SK-N-SH (cell line): ENCODE measurements around the gene ERMARD. TPM values are rescaled to one million over a fixed set of nuclear protein-coding genes. Genes with fewer than 3 reads are reported as not detected.

Source experiments
- CTCF ChIA-PET: fragments of 300-600, 350-600 bp; formaldehyde crosslinking; extraction: SDS; loops from one replicate; lab custom pipeline; 2021; lab: Yijun Ruan, JAX
- POLR2A ChIA-PET: fragments of 350-600 bp; sonication (Branson Sonifier 250); formaldehyde crosslinking; extraction: SDS; loops from one replicate; lab custom pipeline; 2020; ENCODE audit warnings: antibody characterized with exemption, inconsistent platforms; lab: Yijun Ruan, JAX
- DNase-seq: peaks from one replicate; pipeline ENCODE4 v3.0.0; 2012
- H2AFZ ChIP-seq: fragments of 200-600 bp; sonication (generic); 2 replicates; pipeline ENCODE4 v1.8.1; 2016; ENCODE audit warnings: antibody characterized with exemption, mild to moderate bottlenecking, low read depth
- H3F3A ChIP-seq: fragments of 200-600 bp; sonication (generic); replicated peaks from 2 replicates; pipeline ENCODE3; 2016; ENCODE audit warnings: antibody characterized with exemption, mild to moderate bottlenecking; ENCODE audit not compliant: insufficient read depth
- H3K27ac ChIP-seq, 2 experiments: fragments of 200-500 bp in 1 of 2; fragments of 200-600 bp in 1 of 2; sonication (Bioruptor generic) in 1 of 2; sonication (generic), shearing (Covaris generic) in 1 of 2; 2 replicates each; pipeline versions ENCODE4 v1.5.1 to v1.6.1; 2014 to 2016; ENCODE audit warnings: low read depth in 2 of 2, inconsistent platforms in 1 of 2, low read length in 1 of 2, mild to moderate bottlenecking in 1 of 2, mixed read lengths in 1 of 2
- H3K27me3 ChIP-seq: fragments of 200-600 bp; sonication (generic), shearing (Covaris generic); 2 replicates; pipeline ENCODE4 v1.6.1; 2016; ENCODE audit warnings: mixed run types; ENCODE audit not compliant: insufficient read depth
- H3K36me3 ChIP-seq, 2 experiments: fragments of 200-500 bp in 1 of 2; fragments of 200-600 bp in 1 of 2; sonication (Bioruptor generic) in 1 of 2; sonication (generic) in 1 of 2; replicated peaks in 1 of 2; 2 replicates each; pipeline versions ENCODE3 to v1.5.1; 2014 to 2016; ENCODE audit warnings: low read length in 1 of 2, mild to moderate bottlenecking in 1 of 2; ENCODE audit not compliant: insufficient read depth in 2 of 2, control insufficient read depth in 1 of 2
- H3K4me1 ChIP-seq, 2 experiments: fragments of 200-500 bp in 1 of 2; fragments of 200-600 bp in 1 of 2; sonication (Bioruptor generic) in 1 of 2; sonication (generic), shearing (Covaris generic) in 1 of 2; 2 replicates each; pipeline versions ENCODE4 v1.5.1 to v1.6.1; 2014 to 2016; ENCODE audit warnings: low read depth in 1 of 2, low read length in 1 of 2, mixed run types in 1 of 2; ENCODE audit not compliant: insufficient read depth in 2 of 2, control insufficient read depth in 1 of 2
- H3K4me2 ChIP-seq: fragments of 200-600 bp; sonication (generic), shearing (Covaris generic); 2 replicates; pipeline ENCODE4 v1.6.1; 2017; ENCODE audit warnings: mixed run types
- H3K4me3 ChIP-seq, 2 experiments: fragments of 200-500 bp in 1 of 2; fragments of 200-600 bp in 1 of 2; sonication (Bioruptor generic) in 1 of 2; sonication (generic), shearing (Covaris generic) in 1 of 2; 2 replicates each; pipeline versions ENCODE4 v1.5.1 to v1.8.1; 2014 to 2016; ENCODE audit warnings: low read depth in 2 of 2, inconsistent platforms in 1 of 2, low read length in 1 of 2, mild to moderate bottlenecking in 1 of 2, mixed read lengths in 1 of 2, moderate library complexity in 1 of 2
- H3K79me2 ChIP-seq: fragments of 200-600 bp; sonication (generic); 2 replicates; pipeline ENCODE4 v1.8.1; 2017; ENCODE audit warnings: mild to moderate bottlenecking; ENCODE audit not compliant: insufficient read depth
- H3K9ac ChIP-seq: fragments of 200-600 bp; sonication (generic); 2 replicates; pipeline ENCODE4 v1.6.1; 2017; ENCODE audit warnings: mixed run types
- H3K9me2 ChIP-seq: fragments of 200-600 bp; sonication (generic); 2 replicates; pipeline ENCODE4 v1.6.1; 2017; ENCODE audit warnings: mixed run types
- H3K9me3 ChIP-seq: fragments of 200-600 bp; sonication (generic); 2 replicates; pipeline ENCODE4 v1.6.1; 2017; ENCODE audit warnings: mixed run types, mild to moderate bottlenecking, moderate library complexity
- H4K20me1 ChIP-seq: fragments of 200-600 bp; sonication (generic); 2 replicates; pipeline ENCODE4 v1.6.1; 2017; ENCODE audit warnings: mild to moderate bottlenecking, mixed run types; ENCODE audit not compliant: insufficient read depth
- ELF1 ChIP-seq: IDR thresholded peaks from 2 replicates; pipeline ENCODE4 v1.4.0; 2012
- EP300 ChIP-seq, 2 experiments: IDR thresholded peaks; 2 replicates each; pipeline versions ENCODE4 v1.4.0 to v1.6.1; 2012; ENCODE audit warnings: borderline replicate concordance in 1 of 2, low read depth in 1 of 2, low read length in 1 of 2
- EZH2phosphoT487 ChIP-seq: fragments of 200-600 bp; sonication (generic); IDR thresholded peaks from 2 replicates; pipeline ENCODE4 v1.6.1; 2017; ENCODE audit warnings: low read depth, mixed run types, mild to moderate bottlenecking, antibody characterized with exemption, moderate library complexity, borderline replicate concordance
- GATA2 ChIP-seq: sonication (generic); formaldehyde crosslinking; IDR thresholded peaks from 2 replicates; pipeline ENCODE4 v1.5.0; 2020; ENCODE audit warnings: mild to moderate bottlenecking, missing genetic modification reagents
- MAX ChIP-seq: IDR thresholded peaks from 2 replicates; pipeline ENCODE4 v1.4.0; 2012; ENCODE audit warnings: low read depth
- MEF2A ChIP-seq: IDR thresholded peaks from 2 replicates; pipeline ENCODE4 v1.4.0; 2012; ENCODE audit warnings: low read depth, borderline replicate concordance
- RAD21 ChIP-seq: IDR thresholded peaks from 2 replicates; pipeline ENCODE4 v1.6.1; 2012; ENCODE audit warnings: mild to moderate bottlenecking, low read length
- RCOR1 ChIP-seq: fragments of 150-350 bp; IDR thresholded peaks from 2 replicates; pipeline ENCODE4 v1.6.1; 2017; ENCODE audit warnings: antibody characterized with exemption, low read length
- SMC3 ChIP-seq: IDR thresholded peaks from 2 replicates; pipeline ENCODE4 v1.6.1; 2012; ENCODE audit warnings: low read depth, low read length, improper control_type of control experiment
- TCF12 ChIP-seq: IDR thresholded peaks from 2 replicates; pipeline ENCODE4 v1.4.0; 2012
- USF1 ChIP-seq: IDR thresholded peaks from 2 replicates; pipeline ENCODE4 v1.4.0; 2012; ENCODE audit warnings: low read depth, borderline replicate concordance
- YY1 ChIP-seq: IDR thresholded peaks from 2 replicates; pipeline ENCODE4 v1.4.0; 2012; ENCODE audit warnings: low read depth, mild to moderate bottlenecking
- WGBS: methylation state at CpG from one replicate; pipeline ENCODE4 v1.1.6; 2017; ENCODE audit warnings: low lambda C conversion rate; 5-methylcytosine and 5-hydroxymethylcytosine counted together
- polyA plus RNA-seq, 3 experiments: library from polyadenylated mRNA; depleted of rRNA; stranded (reverse); fragments of >200 nt; gene quantifications; 2 replicates each; pipeline ENCODE4 v1.2.3, GENCODE V29; 2012
- TF ChIP-seq, protein P1 (sequence below): fragments of 150-350 bp; IDR thresholded peaks from 2 replicates; pipeline ENCODE4 v1.6.1; 2017; ENCODE audit warnings: antibody characterized with exemption, low read length, low read depth, borderline replicate concordance

Gene ERMARD
- polyA plus RNA-seq, 1 of the 3 experiments (the other 2 are of a cell fraction): 43.2 TPM

- TF ChIP-seq EP300 (IDR thresholded peaks at IDR 0.05; ENCODE audit: borderline replicate concordance in 1 of 2, low read depth in 1 of 2, low read length in 1 of 2): no peak
These were observed 21.5 kb upstream of the ERMARD start (continued) for GRCh38 chr6:169729961-169730360.

- H3K4me1 ChIP-seq: no peaks in the 10 kb centered on the region
- no peaks in the 10 kb centered on the region for H3K9me3 ChIP-seq
- TF ChIP-seq RAD21: no peak
- ChIA-PET CTCF (no interaction called here), POLR2A (no interaction called here)
- H4K20me1 ChIP-seq: no peaks in the 10 kb centered on the region
- DNase-seq: no peak
- no peak overlapping the region for H3K9ac ChIP-seq
- no peak overlapping the region for H3K4me3 ChIP-seq
- no peaks in the 10 kb centered on the region for H3K9me2 ChIP-seq
- no peak overlapping the region for H2AFZ ChIP-seq
- H3K79me2 ChIP-seq: no peaks in the 10 kb centered on the region
- no peaks in the 10 kb centered on the region for H3K36me3 ChIP-seq
- H3K4me2 ChIP-seq: no peak overlapping the region
- H3K27me3 ChIP-seq: no peaks in the 10 kb centered on the region
- no peaks in the 10 kb centered on the region for H3F3A ChIP-seq
- 80% methylated on average over 8 of the region's 9 CpGs for WGBS
- H3K27ac ChIP-seq: no peak overlapping the region
These were observed 13.0 kb upstream of the ERMARD start for GRCh38 chr6:169738204-169738975.

- Histone ChIP-seq H3K79me2 (no peaks in the 10 kb centered on the region), H3K27ac (no peak overlapping the region), H3K4me1 (no peaks in the 10 kb centered on the region), H3K9me3 (no peaks in the 10 kb centered on the region), H3K4me2 (no peak overlapping the region), H2AFZ (no peak overlapping the region), H3F3A (no peaks in the 10 kb centered on the region), H3K4me3 (no peak overlapping the region), H3K9ac (no peak overlapping the region), H3K27me3 (no peaks in the 10 kb centered on the region), H3K9me2 (no peaks in the 10 kb centered on the region), H4K20me1 (no peaks in the 10 kb centered on the region), H3K36me3 (no peaks in the 10 kb centered on the region)
- ChIA-PET CTCF (no interaction called here), POLR2A (no interaction called here)
- WGBS: 66% methylated on average over 2 of the region's 2 CpGs
- no peak for DNase-seq
- TF ChIP-seq TCF12 (no peak), MAX (no peak), MEF2A (no peak), RAD21 (no peak), USF1 (no peak), RCOR1 (no peak), GATA2 (CRISPR knock-in tag) (no peak), SMC3 (no peak), ELF1 (no peak), EZH2phosphoT487 (no peak), YY1 (no peak)
- TF ChIP-seq, protein P1, sequence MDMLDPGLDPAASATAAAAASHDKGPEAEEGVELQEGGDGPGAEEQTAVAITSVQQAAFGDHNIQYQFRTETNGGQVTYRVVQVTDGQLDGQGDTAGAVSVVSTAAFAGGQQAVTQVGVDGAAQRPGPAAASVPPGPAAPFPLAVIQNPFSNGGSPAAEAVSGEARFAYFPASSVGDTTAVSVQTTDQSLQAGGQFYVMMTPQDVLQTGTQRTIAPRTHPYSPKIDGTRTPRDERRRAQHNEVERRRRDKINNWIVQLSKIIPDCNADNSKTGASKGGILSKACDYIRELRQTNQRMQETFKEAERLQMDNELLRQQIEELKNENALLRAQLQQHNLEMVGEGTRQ: no peak
These were observed 12.4 kb upstream of the ERMARD start for GRCh38 chr6:169738976-169739529.
